ENCODE results near the gene EHBP1L1.

DNA sequence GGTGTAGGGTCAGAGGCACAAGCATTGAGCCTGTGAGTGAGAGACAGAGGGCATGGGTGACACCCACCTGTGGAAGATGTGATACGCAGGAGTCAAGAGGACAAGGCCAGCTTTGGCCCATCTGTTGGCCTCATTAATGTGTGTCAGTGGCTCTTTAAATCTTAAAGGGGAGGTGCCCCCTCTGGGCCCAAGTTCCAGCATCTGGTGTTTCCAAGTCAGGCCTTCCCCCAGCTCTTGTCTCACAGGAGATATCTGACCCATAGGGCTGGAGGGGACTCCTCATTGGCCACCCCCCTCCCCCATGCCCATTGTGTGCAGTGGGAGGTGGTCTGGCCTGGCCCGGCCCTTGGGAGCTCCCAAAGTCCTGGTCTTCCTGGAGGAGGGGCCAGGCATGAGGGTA, 10.8 kb downstream of the EHBP1L1 start:
- TF ChIP-seq, protein P1, sequence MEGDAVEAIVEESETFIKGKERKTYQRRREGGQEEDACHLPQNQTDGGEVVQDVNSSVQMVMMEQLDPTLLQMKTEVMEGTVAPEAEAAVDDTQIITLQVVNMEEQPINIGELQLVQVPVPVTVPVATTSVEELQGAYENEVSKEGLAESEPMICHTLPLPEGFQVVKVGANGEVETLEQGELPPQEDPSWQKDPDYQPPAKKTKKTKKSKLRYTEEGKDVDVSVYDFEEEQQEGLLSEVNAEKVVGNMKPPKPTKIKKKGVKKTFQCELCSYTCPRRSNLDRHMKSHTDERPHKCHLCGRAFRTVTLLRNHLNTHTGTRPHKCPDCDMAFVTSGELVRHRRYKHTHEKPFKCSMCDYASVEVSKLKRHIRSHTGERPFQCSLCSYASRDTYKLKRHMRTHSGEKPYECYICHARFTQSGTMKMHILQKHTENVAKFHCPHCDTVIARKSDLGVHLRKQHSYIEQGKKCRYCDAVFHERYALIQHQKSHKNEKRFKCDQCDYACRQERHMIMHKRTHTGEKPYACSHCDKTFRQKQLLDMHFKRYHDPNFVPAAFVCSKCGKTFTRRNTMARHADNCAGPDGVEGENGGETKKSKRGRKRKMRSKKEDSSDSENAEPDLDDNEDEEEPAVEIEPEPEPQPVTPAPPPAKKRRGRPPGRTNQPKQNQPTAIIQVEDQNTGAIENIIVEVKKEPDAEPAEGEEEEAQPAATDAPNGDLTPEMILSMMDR (IDR thresholded peaks at IDR 0.05; ENCODE audit: borderline replicate concordance, extremely low read depth, low read length, poor library complexity, severe bottlenecking) = no peak
- TF ChIP-seq EZH2 (IDR thresholded peaks at IDR 0.05; ENCODE audit: borderline replicate concordance, low read depth, low read length, severe bottlenecking) = no peak

Data from DND-41 (cell line).